Neural cell (in vitro differentiated cells): Measurements from ENCODE around the gene ABI3BP. TPM values are rescaled to one million over a fixed set of nuclear protein-coding genes. Genes with fewer than 3 reads are reported as not detected.

Experiments
- H2AFZ ChIP-seq: fragments of 200-600, 300-800 bp; sonication (generic), shearing (Covaris generic); 2 replicates; pipeline ENCODE4 v1.6.0; 2014; ENCODE audit warnings: low read depth, mild to moderate bottlenecking, antibody characterized with exemption, low read length, moderate library complexity
- H3F3A ChIP-seq: fragments of 200-600 bp; shearing (Covaris generic); 2 replicates; pipeline ENCODE4 v1.6.1; 2016; ENCODE audit warnings: mild to moderate bottlenecking, moderate library complexity, mixed read lengths, antibody characterized with exemption, low read length; ENCODE audit not compliant: insufficient read depth, poor library complexity, severe bottlenecking
- H3K27ac ChIP-seq: fragments of 200-600, 300-800 bp; sonication (generic), shearing (Covaris generic); 2 replicates; pipeline ENCODE4 v1.5.1; 2014; ENCODE audit warnings: mild to moderate bottlenecking, low read length, moderate library complexity
- H3K27me3 ChIP-seq: fragments of 300-800, 200-600 bp; sonication (generic), shearing (Covaris generic); 2 replicates; pipeline ENCODE4 v1.6.0; 2014; ENCODE audit warnings: mild to moderate bottlenecking, low read depth, low read length, moderate library complexity; ENCODE audit not compliant: insufficient read depth
- H3K36me3 ChIP-seq: fragments of 300-800, 200-600 bp; sonication (generic), shearing (Covaris generic); 2 replicates; pipeline ENCODE4 v1.5.1; 2014; ENCODE audit warnings: mild to moderate bottlenecking, antibody characterized with exemption, low read length, moderate library complexity; ENCODE audit not compliant: insufficient read depth
- H3K4me2 ChIP-seq: fragments of 300-800, 200-600 bp; sonication (generic), shearing (Covaris generic); 2 replicates; pipeline ENCODE4 v1.6.0; 2014; ENCODE audit warnings: mild to moderate bottlenecking, low read length
- H3K4me3 ChIP-seq: fragments of 300-800, 200-600 bp; sonication (generic), shearing (Covaris generic); 2 replicates; pipeline ENCODE4 v1.5.1; 2014; ENCODE audit warnings: mild to moderate bottlenecking, low read length, moderate library complexity
- H3K79me2 ChIP-seq: fragments of 200-600 bp; shearing (Covaris generic); replicated peaks from 2 replicates; pipeline ENCODE4 v1.6.0; 2014; ENCODE audit warnings: mild to moderate bottlenecking, low read length, moderate library complexity; ENCODE audit not compliant: insufficient read depth
- H3K9ac ChIP-seq: fragments of 300-800, 200-600 bp; sonication (generic), shearing (Covaris generic); 2 replicates; pipeline ENCODE4 v1.6.1; 2016; ENCODE audit warnings: mild to moderate bottlenecking, low read length, mixed read lengths
- H3K9me2 ChIP-seq: fragments of 200-600 bp; shearing (Covaris generic); 2 replicates; pipeline ENCODE4 v1.6.1; 2016; ENCODE audit warnings: mild to moderate bottlenecking, low read length, mixed read lengths; ENCODE audit not compliant: insufficient read depth
- H3K9me3 ChIP-seq: fragments of 200-600, 300-800 bp; sonication (generic), shearing (Covaris generic); 2 replicates; pipeline ENCODE4 v1.6.1; 2016; ENCODE audit warnings: mild to moderate bottlenecking, mixed run types, low read length, moderate library complexity, mixed read lengths
- H4K20me1 ChIP-seq: fragments of 200-600 bp; shearing (Covaris generic); 2 replicates; pipeline ENCODE4 v1.6.1; 2016; ENCODE audit warnings: mild to moderate bottlenecking, mixed run types; ENCODE audit not compliant: insufficient read depth
- CTCF ChIP-seq: fragments of 450-650 bp; IDR thresholded peaks from 2 replicates; pipeline ENCODE4 v1.5.1; 2014; ENCODE audit warnings: antibody characterized with exemption, mild to moderate bottlenecking, moderate library complexity; ENCODE audit not compliant: poor library complexity, severe bottlenecking
- EP300 ChIP-seq: fragments of 450-650 bp; conservative IDR thresholded peaks from 2 replicates; pipeline ENCODE4 v1.6.1; 2014; ENCODE audit warnings: antibody characterized with exemption, mild to moderate bottlenecking, moderate library complexity; ENCODE audit not compliant: poor library complexity, severe bottlenecking
- EZH2 ChIP-seq: fragments of 200-600, 300-800 bp; shearing (Covaris generic), sonication (generic); IDR thresholded peaks from 2 replicates; pipeline ENCODE4 v1.6.1; 2014; ENCODE audit warnings: antibody characterized with exemption, low read length, borderline replicate concordance, mild to moderate bottlenecking; ENCODE audit not compliant: insufficient read depth, poor library complexity, severe bottlenecking
- MXI1 ChIP-seq: fragments of 450-650 bp; conservative IDR thresholded peaks from 2 replicates; pipeline ENCODE4 v1.6.1; 2014; ENCODE audit warnings: antibody characterized with exemption, mild to moderate bottlenecking; ENCODE audit not compliant: poor library complexity, severe bottlenecking
- POLR2AphosphoS5 ChIP-seq: IDR thresholded peaks from 2 replicates; pipeline ENCODE4 v1.6.1; 2012
- RAD21 ChIP-seq: fragments of 450-650 bp; conservative IDR thresholded peaks from 2 replicates; pipeline ENCODE4 v1.6.1; 2014; ENCODE audit warnings: antibody characterized with exemption, mild to moderate bottlenecking, moderate library complexity
- REST ChIP-seq: IDR thresholded peaks from 2 replicates; pipeline ENCODE4 v1.6.1; 2012; ENCODE audit warnings: borderline replicate concordance
- SMC3 ChIP-seq: fragments of 450-650 bp; conservative IDR thresholded peaks from 2 replicates; pipeline ENCODE4 v1.6.1; 2014; ENCODE audit warnings: antibody characterized with exemption, mild to moderate bottlenecking, moderate library complexity; ENCODE audit not compliant: poor library complexity
- TAF1 ChIP-seq: IDR thresholded peaks from 2 replicates; pipeline ENCODE4 v1.6.1; 2012; ENCODE audit warnings: low read depth
- polyA plus RNA-seq: library from polyadenylated mRNA; depleted of rRNA; stranded (reverse); fragments of >200 nt; gene quantifications from 2 replicates; pipeline ENCODE4 v1.2.3, GENCODE V29; 2014

Gene ABI3BP
- polyA plus RNA-seq, 1 donor from 2014 or later: not detected

DNA sequence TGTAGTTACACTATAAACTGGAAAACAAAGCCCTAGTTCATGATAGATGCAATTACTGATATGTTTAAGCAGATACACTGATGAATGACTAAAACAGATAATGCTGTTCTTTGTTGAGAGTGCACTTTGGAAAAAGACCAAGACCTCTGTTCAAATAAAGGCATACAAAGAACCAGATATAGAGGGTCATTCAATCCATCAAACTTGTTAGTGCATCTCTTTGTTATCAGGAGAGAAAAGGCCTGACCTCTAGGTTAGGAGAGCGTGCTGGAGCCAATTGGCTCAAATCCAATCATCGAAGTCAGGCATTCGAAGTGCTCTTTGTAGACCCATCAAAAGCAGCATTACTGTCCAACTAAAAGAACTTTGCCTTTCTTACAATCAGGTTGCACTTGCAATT lies 159.7 kb downstream of the ABI3BP start:
- no peaks in the 10 kb centered on the region for H3K27me3 ChIP-seq
- H4K20me1 ChIP-seq: no peaks in the 10 kb centered on the region
- H3K9me2 ChIP-seq: no peaks in the 10 kb centered on the region
- no peaks in the 10 kb centered on the region for H3K79me2 ChIP-seq
- H3K9me3 ChIP-seq: no peaks in the 10 kb centered on the region
- no peak overlapping the region for H2AFZ ChIP-seq
- no peak overlapping the region for H3K4me3 ChIP-seq
- no peaks in the 10 kb centered on the region for H3F3A ChIP-seq
- TF ChIP-seq POLR2AphosphoS5: no peak
- no peak for TF ChIP-seq RAD21
- no peak for TF ChIP-seq SMC3
- TF ChIP-seq EP300: no peak
- no peak for TF ChIP-seq MXI1
- no peak for TF ChIP-seq REST
- TF ChIP-seq CTCF: no peak
- TF ChIP-seq EZH2: no peak
- no peak for TF ChIP-seq TAF1
- no peak overlapping the region for H3K9ac ChIP-seq
- H3K36me3 ChIP-seq: no peaks in the 10 kb centered on the region
- H3K27ac ChIP-seq: no peak overlapping the region
- H3K4me2 ChIP-seq: no peak overlapping the region

GRCh38 chr3:100831629-100832028 lies 161.6 kb downstream of the ABI3BP start:
- TF ChIP-seq MXI1: no peak
- no peak for TF ChIP-seq RAD21
- TF ChIP-seq CTCF: no peak
- no peak for TF ChIP-seq POLR2AphosphoS5
- no peak for TF ChIP-seq EZH2
- TF ChIP-seq TAF1: no peak
- no peak for TF ChIP-seq SMC3
- no peak for TF ChIP-seq REST
- no peak for TF ChIP-seq EP300
- Histone ChIP-seq H3K27me3 (no peaks in the 10 kb centered on the region), H3K9ac (no peak overlapping the region), H3F3A (no peaks in the 10 kb centered on the region), H3K27ac (no peak overlapping the region), H4K20me1 (no peaks in the 10 kb centered on the region), H3K9me2 (no peaks in the 10 kb centered on the region), H3K4me2 (no peak overlapping the region), H2AFZ (no peak overlapping the region), H3K36me3 (no peaks in the 10 kb centered on the region), H3K4me3 (no peak overlapping the region), H3K9me3 (no peaks in the 10 kb centered on the region), H3K79me2 (no peaks in the 10 kb centered on the region)
